Activated CD4-positive, alpha-beta T cell treated with anti-CD3 and anti-CD28 coated beads, Interleukin-2, amount 10 ng/mL, durations not matched to agents 24 days and 14 days (primary cell): ENCODE results near the gene ATP1A4. TPM values are rescaled to one million over a fixed set of nuclear protein-coding genes. Genes with fewer than 3 reads are reported as not detected.

Experiments used
- DNase-seq: peaks from one replicate; pipeline ENCODE4 v3.0.0; 2022
- H3K27ac Mint-ChIP-seq: one replicate; pipeline ENCODE4 v1.8.0; 2022; ENCODE audit warnings: mild to moderate bottlenecking, mixed read lengths
- H3K27me3 Mint-ChIP-seq: one replicate; pipeline ENCODE4 v1.8.0; 2022; ENCODE audit warnings: mixed read lengths
- H3K36me3 Mint-ChIP-seq: one replicate; pipeline ENCODE4 v1.8.0; 2022; ENCODE audit warnings: low read depth, mild to moderate bottlenecking, mixed read lengths
- H3K4me1 Mint-ChIP-seq: one replicate; pipeline ENCODE4 v1.8.0; 2021; ENCODE audit warnings: mixed read lengths
- H3K4me3 Mint-ChIP-seq: one replicate; pipeline ENCODE4 v1.8.0; 2022; ENCODE audit warnings: mild to moderate bottlenecking, moderate library complexity, mixed read lengths
- H3K9me3 Mint-ChIP-seq: one replicate; pipeline ENCODE4 v1.8.0; 2021; ENCODE audit warnings: mixed read lengths
- intact Hi-C: fragments of 100-400 bp; cut with micrococcal nuclease; formaldehyde crosslinking; loops from one replicate; pipeline ENCODE4 v1.15.1; 2023
- total RNA-seq: library from RNA; stranded (reverse); gene quantifications from 2 replicates; pipeline ENCODE4 v1.2.3, GENCODE V29; 2022

ATP1A4 gene
- total RNA-seq, 1 donor from 2014 or later = not detected

GRCh38 chr1:160143695-160144094 lies 7.7 kb upstream of the ATP1A4 start:
- peaks cover 17% of the 10 kb centered on the region for H3K27me3 Mint-ChIP-seq
- intact Hi-C loops = no loop called here
- no peak overlapping the region for H3K4me3 Mint-ChIP-seq
- no peak overlapping the region for H3K27ac Mint-ChIP-seq
- no peaks in the 10 kb centered on the region for H3K4me1 Mint-ChIP-seq
- H3K9me3 Mint-ChIP-seq = no peaks in the 10 kb centered on the region
- no peak for DNase-seq
- H3K36me3 Mint-ChIP-seq = no peaks in the 10 kb centered on the region

- Mint-ChIP-seq H3K4me3 (no peak overlapping the region), H3K27me3 (peaks cover 23% of the 10 kb centered on the region), H3K9me3 (no peaks in the 10 kb centered on the region), H3K27ac (no peak overlapping the region), H3K4me1 (no peaks in the 10 kb centered on the region), H3K36me3 (no peaks in the 10 kb centered on the region)
- intact Hi-C loops = no loop called here
- no peak for DNase-seq
These were observed 6.5 kb upstream of the ATP1A4 start for GRCh38 chr1:160144921-160145320.

GRCh38 chr1:160146107-160146506 lies 5.3 kb upstream of the ATP1A4 start:
- no peaks in the 10 kb centered on the region for H3K9me3 Mint-ChIP-seq
- intact Hi-C loops = no loop called here

GRCh38 chr1:160148121-160148520 lies 3.3 kb upstream of the ATP1A4 start:
- intact Hi-C loops = no loop called here

More at GRCh38 chr1:160146107-160146506, 5.3 kb upstream of the ATP1A4 start:
- Mint-ChIP-seq H3K27me3 (peaks cover 23% of the 10 kb centered on the region), H3K36me3 (no peaks in the 10 kb centered on the region), H3K4me1 (no peaks in the 10 kb centered on the region), H3K4me3 (no peak overlapping the region), H3K27ac (no peak overlapping the region)
- DNase-seq = no peak

GRCh38 chr1:160149233-160149632 lies 2.2 kb upstream of the ATP1A4 start:
- Mint-ChIP-seq H3K36me3 (no peaks in the 10 kb centered on the region), H3K27ac (no peak overlapping the region), H3K9me3 (no peaks in the 10 kb centered on the region), H3K4me3 (no peak overlapping the region), H3K4me1 (no peaks in the 10 kb centered on the region), H3K27me3 (peaks cover 24% of the 10 kb centered on the region)
- no peak for DNase-seq
- intact Hi-C loops = no loop called here

More at GRCh38 chr1:160148121-160148520, 3.3 kb upstream of the ATP1A4 start:
- H3K27ac Mint-ChIP-seq = no peak overlapping the region
- no peak for DNase-seq
- peaks cover 27% of the 10 kb centered on the region for H3K27me3 Mint-ChIP-seq
- H3K4me3 Mint-ChIP-seq = no peak overlapping the region
- H3K4me1 Mint-ChIP-seq = no peaks in the 10 kb centered on the region
- H3K9me3 Mint-ChIP-seq = no peaks in the 10 kb centered on the region
- H3K36me3 Mint-ChIP-seq = no peaks in the 10 kb centered on the region

GRCh38 chr1:160149716-160150115 lies 1.7 kb upstream of the ATP1A4 start:
- no peaks in the 10 kb centered on the region for H3K36me3 Mint-ChIP-seq
- H3K27ac Mint-ChIP-seq = no peak overlapping the region
- peaks cover 22% of the 10 kb centered on the region for H3K27me3 Mint-ChIP-seq
- intact Hi-C loops = no loop called here
- no peak for DNase-seq
- no peaks in the 10 kb centered on the region for H3K4me1 Mint-ChIP-seq
- H3K4me3 Mint-ChIP-seq = no peak overlapping the region
- H3K9me3 Mint-ChIP-seq = no peaks in the 10 kb centered on the region

GRCh38 chr1:160154790-160155189 lies 3.4 kb downstream of the ATP1A4 start:
- no peak for DNase-seq
- Mint-ChIP-seq H3K27ac (no peak overlapping the region), H3K36me3 (no peaks in the 10 kb centered on the region), H3K27me3 (peaks cover 30% of the 10 kb centered on the region), H3K4me1 (no peaks in the 10 kb centered on the region), H3K4me3 (no peak overlapping the region), H3K9me3 (no peaks in the 10 kb centered on the region)
- intact Hi-C loops = no loop called here

GRCh38 chr1:160156361-160156760 lies 5.0 kb downstream of the ATP1A4 start:
- Mint-ChIP-seq H3K4me1 (no peaks in the 10 kb centered on the region), H3K4me3 (no peak overlapping the region), H3K27ac (no peak overlapping the region), H3K9me3 (no peaks in the 10 kb centered on the region), H3K27me3 (peaks cover 36% of the 10 kb centered on the region), H3K36me3 (no peaks in the 10 kb centered on the region)
- intact Hi-C loops = no loop called here
- DNase-seq = no peak

GRCh38 chr1:160157174-160157573 lies 5.8 kb downstream of the ATP1A4 start:
- Mint-ChIP-seq H3K36me3 (no peaks in the 10 kb centered on the region), H3K4me3 (no peak overlapping the region), H3K9me3 (no peaks in the 10 kb centered on the region), H3K27ac (no peak overlapping the region), H3K4me1 (no peaks in the 10 kb centered on the region), H3K27me3 (peaks cover 36% of the 10 kb centered on the region)
- intact Hi-C loops = no loop called here
- DNase-seq = no peak

GRCh38 chr1:160158031-160158430 lies 6.6 kb downstream of the ATP1A4 start:
- Mint-ChIP-seq H3K4me1 (no peaks in the 10 kb centered on the region), H3K4me3 (no peak overlapping the region), H3K27ac (no peak overlapping the region), H3K36me3 (no peaks in the 10 kb centered on the region), H3K27me3 (peaks cover 36% of the 10 kb centered on the region), H3K9me3 (no peaks in the 10 kb centered on the region)
- no peak for DNase-seq
- intact Hi-C loops = no loop called here

- Mint-ChIP-seq H3K36me3 (no peaks in the 10 kb centered on the region), H3K27me3 (peaks cover 40% of the 10 kb centered on the region), H3K4me1 (no peaks in the 10 kb centered on the region), H3K9me3 (no peaks in the 10 kb centered on the region), H3K27ac (no peak overlapping the region), H3K4me3 (no peak overlapping the region)
- intact Hi-C loops = no loop called here
- DNase-seq = no peak
These were observed 7.1 kb downstream of the ATP1A4 start for GRCh38 chr1:160158534-160158933.

- Mint-ChIP-seq H3K36me3 (no peaks in the 10 kb centered on the region), H3K4me3 (no peak overlapping the region), H3K27me3 (peaks cover 47% of the 10 kb centered on the region), H3K27ac (no peak overlapping the region), H3K9me3 (no peaks in the 10 kb centered on the region), H3K4me1 (no peaks in the 10 kb centered on the region)
- intact Hi-C loops = no loop called here
- DNase-seq = no peak
These were observed 8.4 kb downstream of the ATP1A4 start for GRCh38 chr1:160159846-160160245.

- DNase-seq = no peak
- Mint-ChIP-seq H3K9me3 (no peaks in the 10 kb centered on the region), H3K4me3 (no peak overlapping the region), H3K27me3 (peaks cover 43% of the 10 kb centered on the region), H3K27ac (no peak overlapping the region), H3K4me1 (no peaks in the 10 kb centered on the region), H3K36me3 (no peaks in the 10 kb centered on the region)
- intact Hi-C loops = no loop called here
These were observed 10.7 kb downstream of the ATP1A4 start for GRCh38 chr1:160161965-160162705.

- no peaks in the 10 kb centered on the region for H3K9me3 Mint-ChIP-seq
- no peak for DNase-seq
- no peaks in the 10 kb centered on the region for H3K36me3 Mint-ChIP-seq
- H3K27me3 Mint-ChIP-seq = peaks cover 38% of the 10 kb centered on the region
- no peak overlapping the region for H3K4me3 Mint-ChIP-seq
- no peak overlapping the region for H3K27ac Mint-ChIP-seq
- intact Hi-C loops = no loop called here
- H3K4me1 Mint-ChIP-seq = no peaks in the 10 kb centered on the region
These were observed 11.5 kb downstream of the ATP1A4 start for GRCh38 chr1:160162931-160163330.

- Mint-ChIP-seq H3K9me3 (no peaks in the 10 kb centered on the region), H3K4me1 (no peaks in the 10 kb centered on the region), H3K4me3 (no peak overlapping the region), H3K27me3 (peaks cover 33% of the 10 kb centered on the region), H3K27ac (no peak overlapping the region), H3K36me3 (no peaks in the 10 kb centered on the region)
- intact Hi-C loops = no loop called here
- no peak for DNase-seq
These were observed 12.2 kb downstream of the ATP1A4 start for GRCh38 chr1:160163615-160164014.
